SK-N-SH (cell line): ENCODE measurements around the gene CCL28. TPM values are rescaled to one million over a fixed set of nuclear protein-coding genes. Genes with fewer than 3 reads are reported as not detected.
"Not testable (repeated sequence)": the region's sequence is repeated elsewhere in the genome, so short reads cannot be mapped to it uniquely, and the experiment has no call there.

Source experiments
- CTCF ChIA-PET: fragments of 300-600, 350-600 bp; formaldehyde crosslinking; extraction: SDS; loops from one replicate; lab custom pipeline; 2021; lab: Yijun Ruan, JAX
- POLR2A ChIA-PET: fragments of 350-600 bp; sonication (Branson Sonifier 250); formaldehyde crosslinking; extraction: SDS; loops from one replicate; lab custom pipeline; 2020; ENCODE audit warnings: antibody characterized with exemption, inconsistent platforms; lab: Yijun Ruan, JAX
- DNase-seq: peaks from one replicate; pipeline ENCODE4 v3.0.0; 2012
- H2AFZ ChIP-seq: fragments of 200-600 bp; sonication (generic); 2 replicates; pipeline ENCODE4 v1.8.1; 2016; ENCODE audit warnings: antibody characterized with exemption, mild to moderate bottlenecking, low read depth
- H3F3A ChIP-seq: fragments of 200-600 bp; sonication (generic); replicated peaks from 2 replicates; pipeline ENCODE3; 2016; ENCODE audit warnings: antibody characterized with exemption, mild to moderate bottlenecking; ENCODE audit not compliant: insufficient read depth
- H3K27ac ChIP-seq, 2 experiments: fragments of 200-500 bp in 1 of 2; fragments of 200-600 bp in 1 of 2; sonication (Bioruptor generic) in 1 of 2; sonication (generic), shearing (Covaris generic) in 1 of 2; 2 replicates each; pipeline versions ENCODE4 v1.5.1 to v1.6.1; 2014 to 2016; ENCODE audit warnings: low read depth in 2 of 2, inconsistent platforms in 1 of 2, low read length in 1 of 2, mild to moderate bottlenecking in 1 of 2, mixed read lengths in 1 of 2
- H3K27me3 ChIP-seq: fragments of 200-600 bp; sonication (generic), shearing (Covaris generic); 2 replicates; pipeline ENCODE4 v1.6.1; 2016; ENCODE audit warnings: mixed run types; ENCODE audit not compliant: insufficient read depth
- H3K36me3 ChIP-seq, 2 experiments: fragments of 200-500 bp in 1 of 2; fragments of 200-600 bp in 1 of 2; sonication (Bioruptor generic) in 1 of 2; sonication (generic) in 1 of 2; replicated peaks in 1 of 2; 2 replicates each; pipeline versions ENCODE3 to v1.5.1; 2014 to 2016; ENCODE audit warnings: low read length in 1 of 2, mild to moderate bottlenecking in 1 of 2; ENCODE audit not compliant: insufficient read depth in 2 of 2, control insufficient read depth in 1 of 2
- H3K4me1 ChIP-seq, 2 experiments: fragments of 200-500 bp in 1 of 2; fragments of 200-600 bp in 1 of 2; sonication (Bioruptor generic) in 1 of 2; sonication (generic), shearing (Covaris generic) in 1 of 2; 2 replicates each; pipeline versions ENCODE4 v1.5.1 to v1.6.1; 2014 to 2016; ENCODE audit warnings: low read depth in 1 of 2, low read length in 1 of 2, mixed run types in 1 of 2; ENCODE audit not compliant: insufficient read depth in 2 of 2, control insufficient read depth in 1 of 2
- H3K4me2 ChIP-seq: fragments of 200-600 bp; sonication (generic), shearing (Covaris generic); 2 replicates; pipeline ENCODE4 v1.6.1; 2017; ENCODE audit warnings: mixed run types
- H3K4me3 ChIP-seq, 2 experiments: fragments of 200-500 bp in 1 of 2; fragments of 200-600 bp in 1 of 2; sonication (Bioruptor generic) in 1 of 2; sonication (generic), shearing (Covaris generic) in 1 of 2; 2 replicates each; pipeline versions ENCODE4 v1.5.1 to v1.8.1; 2014 to 2016; ENCODE audit warnings: low read depth in 2 of 2, inconsistent platforms in 1 of 2, low read length in 1 of 2, mild to moderate bottlenecking in 1 of 2, mixed read lengths in 1 of 2, moderate library complexity in 1 of 2
- H3K79me2 ChIP-seq: fragments of 200-600 bp; sonication (generic); 2 replicates; pipeline ENCODE4 v1.8.1; 2017; ENCODE audit warnings: mild to moderate bottlenecking; ENCODE audit not compliant: insufficient read depth
- H3K9ac ChIP-seq: fragments of 200-600 bp; sonication (generic); 2 replicates; pipeline ENCODE4 v1.6.1; 2017; ENCODE audit warnings: mixed run types
- H3K9me2 ChIP-seq: fragments of 200-600 bp; sonication (generic); 2 replicates; pipeline ENCODE4 v1.6.1; 2017; ENCODE audit warnings: mixed run types
- H3K9me3 ChIP-seq: fragments of 200-600 bp; sonication (generic); 2 replicates; pipeline ENCODE4 v1.6.1; 2017; ENCODE audit warnings: mixed run types, mild to moderate bottlenecking, moderate library complexity
- H4K20me1 ChIP-seq: fragments of 200-600 bp; sonication (generic); 2 replicates; pipeline ENCODE4 v1.6.1; 2017; ENCODE audit warnings: mild to moderate bottlenecking, mixed run types; ENCODE audit not compliant: insufficient read depth
- WGBS: methylation state at CpG from one replicate; pipeline ENCODE4 v1.1.6; 2017; ENCODE audit warnings: low lambda C conversion rate; 5-methylcytosine and 5-hydroxymethylcytosine counted together
- polyA plus RNA-seq, 3 experiments: library from polyadenylated mRNA; depleted of rRNA; stranded (reverse); fragments of >200 nt; gene quantifications; 2 replicates each; pipeline ENCODE4 v1.2.3, GENCODE V29; 2012
- TF ChIP-seq, protein P1 (sequence below): IDR thresholded peaks from 2 replicates; pipeline ENCODE4 v1.6.1; 2012; ENCODE audit warnings: mild to moderate bottlenecking, low read depth, low read length, moderate library complexity
- TF ChIP-seq, protein P2 (sequence below): IDR thresholded peaks from 2 replicates; pipeline ENCODE4; 2012

CCL28 gene
- polyA plus RNA-seq, 1 of the 3 experiments (the other 2 are of a cell fraction): not detected

DNA sequence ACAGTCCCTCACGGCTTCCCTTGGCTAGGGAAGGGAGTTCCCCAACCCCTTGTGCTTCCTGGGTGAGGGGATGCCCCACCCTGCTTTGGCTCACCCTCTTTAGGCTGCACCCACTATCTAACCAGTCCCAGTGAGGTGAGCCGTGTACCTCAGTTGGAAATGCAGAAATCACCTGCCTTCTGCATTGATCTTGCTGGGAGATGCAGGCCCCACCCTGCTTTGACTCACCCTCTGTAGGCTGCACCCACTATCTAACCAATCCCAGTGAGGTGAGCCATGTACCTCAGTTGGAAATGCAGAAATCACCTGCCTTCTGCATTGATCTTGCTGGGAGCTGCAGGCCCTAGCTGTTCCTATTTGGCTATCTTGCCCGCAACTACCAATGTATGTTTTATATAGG lies 44.7 kb downstream of the CCL28 start (continued):
- TF ChIP-seq, protein P1, sequence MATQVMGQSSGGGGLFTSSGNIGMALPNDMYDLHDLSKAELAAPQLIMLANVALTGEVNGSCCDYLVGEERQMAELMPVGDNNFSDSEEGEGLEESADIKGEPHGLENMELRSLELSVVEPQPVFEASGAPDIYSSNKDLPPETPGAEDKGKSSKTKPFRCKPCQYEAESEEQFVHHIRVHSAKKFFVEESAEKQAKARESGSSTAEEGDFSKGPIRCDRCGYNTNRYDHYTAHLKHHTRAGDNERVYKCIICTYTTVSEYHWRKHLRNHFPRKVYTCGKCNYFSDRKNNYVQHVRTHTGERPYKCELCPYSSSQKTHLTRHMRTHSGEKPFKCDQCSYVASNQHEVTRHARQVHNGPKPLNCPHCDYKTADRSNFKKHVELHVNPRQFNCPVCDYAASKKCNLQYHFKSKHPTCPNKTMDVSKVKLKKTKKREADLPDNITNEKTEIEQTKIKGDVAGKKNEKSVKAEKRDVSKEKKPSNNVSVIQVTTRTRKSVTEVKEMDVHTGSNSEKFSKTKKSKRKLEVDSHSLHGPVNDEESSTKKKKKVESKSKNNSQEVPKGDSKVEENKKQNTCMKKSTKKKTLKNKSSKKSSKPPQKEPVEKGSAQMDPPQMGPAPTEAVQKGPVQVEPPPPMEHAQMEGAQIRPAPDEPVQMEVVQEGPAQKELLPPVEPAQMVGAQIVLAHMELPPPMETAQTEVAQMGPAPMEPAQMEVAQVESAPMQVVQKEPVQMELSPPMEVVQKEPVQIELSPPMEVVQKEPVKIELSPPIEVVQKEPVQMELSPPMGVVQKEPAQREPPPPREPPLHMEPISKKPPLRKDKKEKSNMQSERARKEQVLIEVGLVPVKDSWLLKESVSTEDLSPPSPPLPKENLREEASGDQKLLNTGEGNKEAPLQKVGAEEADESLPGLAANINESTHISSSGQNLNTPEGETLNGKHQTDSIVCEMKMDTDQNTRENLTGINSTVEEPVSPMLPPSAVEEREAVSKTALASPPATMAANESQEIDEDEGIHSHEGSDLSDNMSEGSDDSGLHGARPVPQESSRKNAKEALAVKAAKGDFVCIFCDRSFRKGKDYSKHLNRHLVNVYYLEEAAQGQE: no peak
- TF ChIP-seq, protein P2, sequence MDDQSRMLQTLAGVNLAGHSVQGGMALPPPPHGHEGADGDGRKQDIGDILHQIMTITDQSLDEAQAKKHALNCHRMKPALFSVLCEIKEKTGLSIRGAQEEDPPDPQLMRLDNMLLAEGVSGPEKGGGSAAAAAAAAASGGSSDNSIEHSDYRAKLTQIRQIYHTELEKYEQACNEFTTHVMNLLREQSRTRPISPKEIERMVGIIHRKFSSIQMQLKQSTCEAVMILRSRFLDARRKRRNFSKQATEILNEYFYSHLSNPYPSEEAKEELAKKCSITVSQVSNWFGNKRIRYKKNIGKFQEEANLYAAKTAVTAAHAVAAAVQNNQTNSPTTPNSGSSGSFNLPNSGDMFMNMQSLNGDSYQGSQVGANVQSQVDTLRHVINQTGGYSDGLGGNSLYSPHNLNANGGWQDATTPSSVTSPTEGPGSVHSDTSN: no peak
- TF ChIP-seq, all 33 proteins: peak for 0

DNA sequence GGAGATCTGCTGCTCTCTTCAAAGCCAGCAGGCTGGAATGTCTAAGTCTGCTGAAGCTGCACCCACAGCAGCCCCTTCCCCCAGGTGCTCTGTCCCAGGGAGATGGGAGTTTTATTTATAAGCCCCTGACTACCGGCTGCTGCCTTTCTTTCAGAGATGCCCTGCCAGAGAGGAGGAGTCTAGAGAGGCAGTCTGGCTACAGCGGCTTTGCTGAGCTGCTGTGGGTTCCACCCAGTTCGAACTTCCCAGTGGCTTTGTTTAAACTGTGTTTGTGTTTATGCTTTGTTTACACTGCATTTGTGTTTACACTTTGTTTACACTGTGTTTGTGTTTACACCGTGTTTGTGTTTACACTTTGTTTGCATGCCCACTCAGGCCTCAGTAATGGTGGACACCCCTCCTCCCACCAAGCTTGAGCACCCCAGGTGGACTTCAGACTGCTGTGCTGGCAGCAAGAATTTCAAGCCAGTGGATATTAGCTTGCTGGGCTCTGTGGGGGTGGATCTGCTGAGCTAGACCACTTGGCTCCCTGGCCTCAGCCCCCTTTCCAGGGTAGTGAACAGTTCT lies 45.4 kb downstream of the CCL28 start:
- H3K9ac ChIP-seq: not testable (repeated sequence)
- CTCF ChIA-PET: interaction anchor here (1.0 kb wide), 1 partner anchor 23 kb away, joined by 4 read pairs; no protein-coding TSS in a partner anchor
- WGBS: 0% methylated on average over 3 of the region's 4 CpGs

DNA sequence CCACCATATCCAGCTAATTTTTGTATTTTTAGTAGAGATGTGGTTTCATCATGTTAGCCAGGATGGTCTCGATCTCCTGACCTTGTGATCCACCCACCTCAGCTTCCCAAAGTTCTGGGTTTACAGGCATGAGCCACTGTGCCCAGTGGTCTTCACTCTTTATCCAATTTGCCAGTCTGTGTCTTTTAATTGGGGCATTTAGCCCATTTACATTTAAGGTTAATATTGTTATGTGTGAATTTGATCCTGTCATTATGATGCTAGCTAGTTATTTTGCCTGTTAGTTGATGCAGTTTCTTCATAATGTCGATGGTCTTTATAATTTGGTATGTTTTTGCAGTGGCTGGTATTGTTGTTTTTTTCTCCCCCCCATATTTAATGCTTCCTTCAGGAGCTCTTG lies 47.0 kb downstream of the CCL28 start:
- WGBS: 1% methylated on average over 2 of the region's 2 CpGs
- DNase-seq, H2AFZ ChIP-seq, H3K4me3 ChIP-seq, H4K20me1 ChIP-seq, H3K4me1 ChIP-seq, H3K9me2 ChIP-seq, POLR2A ChIA-PET, H3K27ac ChIP-seq, CTCF ChIA-PET, H3K4me2 ChIP-seq, H3K27me3 ChIP-seq, H3K79me2 ChIP-seq, H3K36me3 ChIP-seq, H3F3A ChIP-seq, H3K9ac ChIP-seq, H3K9me3 ChIP-seq: not testable (repeated sequence)

More for the DNA sequence above, 45.4 kb downstream of the CCL28 start:
- H3K4me2 ChIP-seq, H3F3A ChIP-seq, H3K9me2 ChIP-seq, DNase-seq, H3K36me3 ChIP-seq, H3K4me3 ChIP-seq, H3K9me3 ChIP-seq, H3K27ac ChIP-seq, H3K79me2 ChIP-seq, H3K4me1 ChIP-seq, H2AFZ ChIP-seq, H3K27me3 ChIP-seq, POLR2A ChIA-PET, H4K20me1 ChIP-seq: not testable (repeated sequence)
